ENCODE measurements around the gene FAM227A. TPM values are rescaled to one million over a fixed set of nuclear protein-coding genes. Genes with fewer than 3 reads are reported as not detected.

Gene FAM227A
- total RNA-seq, 4 donors from 2014 or later: 0.07 to 1.2 (median 0.60) TPM

- Histone ChIP-seq H3K36me3 (no peaks in the 10 kb centered on the region), H3K27ac (no peak overlapping the region), H3K9me3 (no peaks in the 10 kb centered on the region), H3K4me3 (no peak overlapping the region), H3K4me1 (peaks cover 0 to 10% (median 0%) of the 10 kb centered on the region in 3 donors), H3K27me3 (no peaks in the 10 kb centered on the region)
- ATAC-seq: no peak
- WGBS, 2 donors (ENCODE audit: low coverage in 1 of 2): 96 to 100% methylated on average over 3 to 4 of the region's 4 CpGs
- TF ChIP-seq CTCF (IDR thresholded peaks at IDR 0.05): no peak
- no peak for TF ChIP-seq POLR2A (IDR thresholded peaks at IDR 0.05)
- TF ChIP-seq EP300 (IDR thresholded peaks at IDR 0.05): no peak
- no peak for TF ChIP-seq POLR2AphosphoS5 (IDR thresholded peaks at IDR 0.05)
Observed at GRCh38 chr22:38613588-38613987, 42.6 kb downstream of the FAM227A start.

DNA sequence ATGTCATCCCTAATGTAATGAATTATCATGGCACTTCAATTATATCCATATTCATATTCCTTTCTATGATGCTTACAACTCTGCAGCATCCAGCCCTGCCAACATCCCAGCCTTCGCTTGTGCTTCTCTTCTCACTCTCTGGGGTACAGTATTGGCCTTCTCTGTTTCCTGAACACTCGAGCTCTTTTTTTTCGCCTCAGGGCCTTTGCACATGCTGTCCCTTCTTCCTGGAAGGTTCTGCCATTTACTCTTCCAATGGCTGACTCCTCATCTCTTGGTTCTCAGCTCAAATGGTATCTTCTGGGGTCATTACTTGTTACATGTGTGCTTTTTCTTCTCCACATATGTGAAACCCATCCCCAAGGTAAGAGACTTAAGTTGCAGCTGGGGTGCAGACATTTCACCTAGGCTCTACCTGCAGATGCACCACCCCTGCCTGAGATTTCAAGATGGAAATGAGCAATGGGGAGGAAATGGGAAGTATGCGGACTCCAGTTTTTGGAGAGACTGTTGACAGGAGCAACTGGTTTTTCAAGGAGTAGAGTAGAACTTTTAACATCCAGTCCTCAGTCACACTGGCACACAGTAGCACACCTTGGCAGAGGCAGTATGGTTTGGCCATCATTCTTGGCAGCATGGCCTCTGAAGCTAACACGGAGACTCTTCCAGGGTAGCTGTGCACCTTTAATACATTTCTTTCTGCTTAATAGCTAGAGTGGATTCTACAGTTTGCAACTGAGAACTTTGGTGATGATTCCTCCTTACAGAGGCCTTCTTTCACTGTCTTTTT, 43.8 kb downstream of the FAM227A start:
- peaks cover 0 to 10% (median 0%) of the 10 kb centered on the region in 3 donors for H3K4me1 ChIP-seq
- ATAC-seq: no peak
- H3K36me3 ChIP-seq: no peaks in the 10 kb centered on the region
- WGBS, 2 donors (ENCODE audit: low coverage in 1 of 2): 89 to 90% methylated on average over 4 to 5 of the region's 5 CpGs
- H3K9me3 ChIP-seq: no peaks in the 10 kb centered on the region
- no peaks in the 10 kb centered on the region for H3K27me3 ChIP-seq
- H3K27ac ChIP-seq: no peak overlapping the region
- TF ChIP-seq POLR2AphosphoS5 (IDR thresholded peaks at IDR 0.05): no peak
- no peak for TF ChIP-seq CTCF (IDR thresholded peaks at IDR 0.05)
- no peak for TF ChIP-seq EP300 (IDR thresholded peaks at IDR 0.05)
- TF ChIP-seq POLR2A (IDR thresholded peaks at IDR 0.05): no peak
- no peak overlapping the region for H3K4me3 ChIP-seq

- Histone ChIP-seq H3K4me3 (no peak overlapping the region), H3K27ac (no peak overlapping the region), H3K27me3 (no peaks in the 10 kb centered on the region), H3K36me3 (no peaks in the 10 kb centered on the region), H3K9me3 (no peaks in the 10 kb centered on the region), H3K4me1 (peaks cover 0 to 13% (median 0%) of the 10 kb centered on the region in 3 donors)
- WGBS, 2 donors (ENCODE audit: low coverage in 1 of 2): 100% methylated on average over 1 to 5 of the region's 5 CpGs
- ATAC-seq: no peak
- TF ChIP-seq CTCF (IDR thresholded peaks at IDR 0.05): no peak
- TF ChIP-seq EP300 (IDR thresholded peaks at IDR 0.05): no peak
- TF ChIP-seq POLR2AphosphoS5 (IDR thresholded peaks at IDR 0.05): no peak
- TF ChIP-seq POLR2A (IDR thresholded peaks at IDR 0.05): no peak
Observed at GRCh38 chr22:38611559-38611958, 44.6 kb downstream of the FAM227A start.

- no peaks in the 10 kb centered on the region for H3K36me3 ChIP-seq
- no peaks in the 10 kb centered on the region for H3K9me3 ChIP-seq
- H3K27ac ChIP-seq: no peak overlapping the region
- no peak for ATAC-seq
- H3K4me3 ChIP-seq: no peak overlapping the region
- TF ChIP-seq POLR2AphosphoS5 (IDR thresholded peaks at IDR 0.05) (no peak), CTCF (IDR thresholded peaks at IDR 0.05) (no peak), POLR2A (IDR thresholded peaks at IDR 0.05) (no peak), EP300 (IDR thresholded peaks at IDR 0.05) (no peak)
- WGBS, 2 donors (ENCODE audit: low coverage in 1 of 2): 86 to 100% methylated on average over 1 to 5 of the region's 5 CpGs
- H3K4me1 ChIP-seq: peaks cover 0 to 20% (median 0%) of the 10 kb centered on the region in 3 donors
- H3K27me3 ChIP-seq: no peaks in the 10 kb centered on the region
Observed at GRCh38 chr22:38610234-38610633, 46.0 kb downstream of the FAM227A start.
